Endothelial cell (in vitro differentiated cells): Measurements from ENCODE around the gene ACOXL. TPM values are rescaled to one million over a fixed set of nuclear protein-coding genes. Genes with fewer than 3 reads are reported as not detected.

ENCODE experiments used
- DNase-seq: peaks from one replicate; pipeline ENCODE4 v3.0.0; 2021; ENCODE audit warnings: low spot score
- H3K27ac Mint-ChIP-seq: one replicate; pipeline ENCODE4 v1.8.0; 2021; ENCODE audit warnings: mixed read lengths, inconsistent platforms; ENCODE audit not compliant: unreplicated experiment
- H3K27me3 Mint-ChIP-seq: one replicate; pipeline ENCODE4 v1.8.0; 2021; ENCODE audit warnings: mild to moderate bottlenecking, moderate library complexity, mixed read lengths, inconsistent platforms; ENCODE audit not compliant: unreplicated experiment
- H3K36me3 Mint-ChIP-seq: one replicate; pipeline ENCODE4 v1.8.0; 2021; ENCODE audit warnings: mild to moderate bottlenecking, low read depth, mixed read lengths, inconsistent platforms; ENCODE audit not compliant: unreplicated experiment
- H3K4me1 Mint-ChIP-seq: one replicate; pipeline ENCODE4 v1.8.0; 2021; ENCODE audit warnings: mild to moderate bottlenecking, mixed read lengths, inconsistent platforms; ENCODE audit not compliant: unreplicated experiment
- H3K4me3 Mint-ChIP-seq: one replicate; pipeline ENCODE4 v1.8.0; 2021; ENCODE audit warnings: mild to moderate bottlenecking, mixed read lengths, inconsistent platforms; ENCODE audit not compliant: unreplicated experiment
- H3K9me3 Mint-ChIP-seq: one replicate; pipeline ENCODE4 v1.8.0; 2021; ENCODE audit warnings: mixed read lengths, inconsistent platforms; ENCODE audit not compliant: unreplicated experiment
- total RNA-seq: library from RNA; stranded (reverse); fragmentation: NEBNext Ultra II Directional; extraction: Animal tissue kit (Norgen Biotek cat#: 25700); gene quantifications from one replicate; pipeline ENCODE4 v1.2.1, GENCODE V29; 2021; ENCODE audit not compliant: unreplicated experiment
- TF ChIP-seq, protein P1 (sequence below): fragments of 200-600 bp; sonication (generic); IDR thresholded peaks from one replicate; pipeline ENCODE4 v1.5.0; 2021; ENCODE audit warnings: antibody characterized with exemption; ENCODE audit not compliant: unreplicated experiment

ACOXL gene
- total RNA-seq, 1 donor from 2014 or later: 0.44 TPM

GRCh38 chr2:110799376-110799775 lies 67.0 kb downstream of the ACOXL start:
- Mint-ChIP-seq H3K36me3 (no peaks in the 10 kb centered on the region), H3K4me3 (no peak overlapping the region), H3K4me1 (peaks cover 6% of the 10 kb centered on the region), H3K27me3 (peaks cover 1% of the 10 kb centered on the region), H3K27ac (no peak overlapping the region), H3K9me3 (no peaks in the 10 kb centered on the region)
- TF ChIP-seq, protein P1, sequence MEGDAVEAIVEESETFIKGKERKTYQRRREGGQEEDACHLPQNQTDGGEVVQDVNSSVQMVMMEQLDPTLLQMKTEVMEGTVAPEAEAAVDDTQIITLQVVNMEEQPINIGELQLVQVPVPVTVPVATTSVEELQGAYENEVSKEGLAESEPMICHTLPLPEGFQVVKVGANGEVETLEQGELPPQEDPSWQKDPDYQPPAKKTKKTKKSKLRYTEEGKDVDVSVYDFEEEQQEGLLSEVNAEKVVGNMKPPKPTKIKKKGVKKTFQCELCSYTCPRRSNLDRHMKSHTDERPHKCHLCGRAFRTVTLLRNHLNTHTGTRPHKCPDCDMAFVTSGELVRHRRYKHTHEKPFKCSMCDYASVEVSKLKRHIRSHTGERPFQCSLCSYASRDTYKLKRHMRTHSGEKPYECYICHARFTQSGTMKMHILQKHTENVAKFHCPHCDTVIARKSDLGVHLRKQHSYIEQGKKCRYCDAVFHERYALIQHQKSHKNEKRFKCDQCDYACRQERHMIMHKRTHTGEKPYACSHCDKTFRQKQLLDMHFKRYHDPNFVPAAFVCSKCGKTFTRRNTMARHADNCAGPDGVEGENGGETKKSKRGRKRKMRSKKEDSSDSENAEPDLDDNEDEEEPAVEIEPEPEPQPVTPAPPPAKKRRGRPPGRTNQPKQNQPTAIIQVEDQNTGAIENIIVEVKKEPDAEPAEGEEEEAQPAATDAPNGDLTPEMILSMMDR: no peak
- no peak for DNase-seq

- Mint-ChIP-seq H3K27ac (no peak overlapping the region), H3K4me3 (no peak overlapping the region), H3K27me3 (peaks cover 3% of the 10 kb centered on the region), H3K9me3 (no peaks in the 10 kb centered on the region), H3K36me3 (no peaks in the 10 kb centered on the region), H3K4me1 (peaks cover 6% of the 10 kb centered on the region)
- TF ChIP-seq, protein P1: no peak
- DNase-seq: no peak
These were observed 68.4 kb downstream of the ACOXL start for GRCh38 chr2:110800611-110801402.

DNA sequence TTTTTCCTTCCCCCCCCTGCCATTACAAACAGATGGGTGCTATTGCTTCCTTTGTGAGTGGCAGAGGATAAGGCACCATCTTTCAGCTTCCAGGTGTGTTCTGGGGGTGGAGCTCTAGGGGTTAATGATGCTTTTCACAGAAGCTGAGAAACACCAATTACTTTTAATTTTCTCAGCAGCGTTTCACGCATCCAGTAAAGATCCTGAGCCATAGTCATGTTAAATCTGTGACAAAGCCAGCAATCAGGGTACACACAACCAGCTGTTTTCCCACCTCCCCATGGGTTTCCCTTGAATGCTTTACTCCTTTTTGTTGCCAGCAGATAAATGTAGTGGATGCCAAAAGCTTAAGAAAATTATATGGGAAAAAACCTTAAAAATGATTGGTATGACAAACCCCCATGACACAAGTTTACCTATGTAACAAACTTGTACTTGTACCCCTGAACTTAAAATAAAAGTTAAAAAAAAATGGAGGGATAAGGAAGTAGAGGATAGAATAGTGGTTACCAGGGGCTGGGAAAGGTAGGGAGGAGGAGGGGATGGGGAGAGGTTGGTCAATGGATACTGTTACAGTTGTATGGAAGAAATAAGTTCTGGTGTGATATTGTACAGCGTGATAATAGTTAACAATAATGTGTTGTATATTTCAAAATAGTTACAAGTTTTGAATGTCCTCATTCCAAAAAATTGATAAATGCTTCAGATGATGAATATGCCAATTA lies 70.0 kb downstream of the ACOXL start:
- Mint-ChIP-seq H3K4me3 (no peak overlapping the region), H3K36me3 (no peaks in the 10 kb centered on the region), H3K27me3 (peaks cover 3% of the 10 kb centered on the region), H3K9me3 (no peaks in the 10 kb centered on the region), H3K27ac (no peak overlapping the region), H3K4me1 (peaks cover 6% of the 10 kb centered on the region)
- TF ChIP-seq, protein P1: no peak
- no peak for DNase-seq

- Mint-ChIP-seq H3K4me1 (peaks cover 6% of the 10 kb centered on the region), H3K27me3 (peaks cover 2% of the 10 kb centered on the region), H3K27ac (no peak overlapping the region), H3K9me3 (no peaks in the 10 kb centered on the region), H3K36me3 (no peaks in the 10 kb centered on the region), H3K4me3 (no peak overlapping the region)
- DNase-seq: no peak
- TF ChIP-seq, protein P1: no peak
These were observed 72.1 kb downstream of the ACOXL start for GRCh38 chr2:110804433-110804832.

DNA sequence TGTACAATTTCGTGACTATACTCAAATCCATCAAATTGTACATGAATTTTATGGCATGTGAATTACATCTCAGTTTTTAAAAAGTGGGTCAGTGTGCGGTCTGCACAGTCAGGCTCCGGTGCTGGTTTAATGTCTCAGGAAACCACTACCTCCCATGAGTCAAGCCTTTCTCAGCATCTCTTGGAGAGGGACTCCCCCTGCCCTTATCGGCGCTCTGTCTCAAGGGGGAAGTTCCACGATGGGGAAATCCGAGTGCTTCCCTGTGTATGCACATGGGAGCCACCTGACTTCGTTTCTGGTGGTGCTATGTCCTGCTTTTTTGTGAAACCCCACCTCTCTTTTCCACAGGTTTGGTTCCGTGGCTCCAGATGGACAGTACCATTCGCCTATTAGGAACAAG lies 72.5 kb downstream of the ACOXL start:
- no peak overlapping the region for H3K4me3 Mint-ChIP-seq

More for the DNA sequence above, 72.5 kb downstream of the ACOXL start:
- H3K4me1 Mint-ChIP-seq: peaks cover 6% of the 10 kb centered on the region
- H3K36me3 Mint-ChIP-seq: no peaks in the 10 kb centered on the region
- H3K9me3 Mint-ChIP-seq: no peaks in the 10 kb centered on the region
- no peak overlapping the region for H3K27ac Mint-ChIP-seq
- peaks cover 2% of the 10 kb centered on the region for H3K27me3 Mint-ChIP-seq
- no peak for DNase-seq
- TF ChIP-seq, protein P1: no peak
